ENCODE data around the gene RAPGEF4. TPM values are rescaled to one million over a fixed set of nuclear protein-coding genes. Genes with fewer than 3 reads are reported as not detected.

The RAPGEF4 gene
- total and polyA plus RNA-seq, 8 donors, result 3.6 to 23.7 (median 9.8) TPM; not detected in 1

- Histone ChIP-seq H3K4me3 (no peak overlapping the region), H3K36me3 (no peaks in the 10 kb centered on the region), H3K9me3 (no peaks in the 10 kb centered on the region), H3K27me3 (no peaks in the 10 kb centered on the region), H3K4me1 (peaks cover 7 to 29% (median 11%) of the 10 kb centered on the region in 4 donors), H3K27ac (peak overlapping the region; percentile 57 to 81 (median 68))
- 9 to 32% (median 27%) methylated on average over 4 of the region's 4 CpGs for WGBS, 5 donors
- peak; percentile 63 to 81 for DNase-seq
- intact Hi-C loops (cut with DNase I; ENCODE audit: low total_unique reads), result no loop called here
- no peak for TF ChIP-seq CTCF (IDR thresholded peaks at IDR 0.05)
- no peak for TF ChIP-seq POLR2A (IDR thresholded peaks at IDR 0.05)
- no peak for TF ChIP-seq EP300 (IDR thresholded peaks at IDR 0.05)
- peak; percentile 11 to 64 (median 49) for TF ChIP-seq POLR2AphosphoS5 (IDR thresholded peaks at IDR 0.05)
These were observed 313.4 kb downstream of the RAPGEF4 start for GRCh38 chr2:173048897-173049661.

GRCh38 chr2:173049831-173050230, 314.2 kb downstream of the RAPGEF4 start:
- no peak for TF ChIP-seq EP300 (IDR thresholded peaks at IDR 0.05)
- no peak for TF ChIP-seq POLR2A (IDR thresholded peaks at IDR 0.05)
- no peak for TF ChIP-seq POLR2AphosphoS5 (IDR thresholded peaks at IDR 0.05)
- TF ChIP-seq CTCF (IDR thresholded peaks at IDR 0.05), result no peak
- intact Hi-C loops (cut with DNase I; ENCODE audit: low total_unique reads), result no loop called here
- Histone ChIP-seq H3K27ac (peak overlapping the region in 4 of 5 donors; percentile 57 to 81 (median 69)), H3K9me3 (no peaks in the 10 kb centered on the region), H3K4me1 (peaks cover 4 to 25% (median 11%) of the 10 kb centered on the region in 4 donors), H3K36me3 (no peaks in the 10 kb centered on the region), H3K4me3 (no peak overlapping the region), H3K27me3 (no peaks in the 10 kb centered on the region)
- no peak for DNase-seq
- 74 to 91% (median 89%) methylated on average over 3 of the region's 3 CpGs for WGBS, 5 donors

- no peak for DNase-seq
- Histone ChIP-seq H3K4me1 (peaks cover 3 to 25% (median 11%) of the 10 kb centered on the region in 4 donors), H3K4me3 (no peak overlapping the region), H3K36me3 (no peaks in the 10 kb centered on the region), H3K27me3 (no peaks in the 10 kb centered on the region), H3K27ac (no peak overlapping the region), H3K9me3 (no peaks in the 10 kb centered on the region)
- intact Hi-C loops (cut with DNase I; ENCODE audit: low total_unique reads), result no loop called here
- WGBS, 5 donors, result 83 to 93% (median 91%) methylated on average over 4 of the region's 4 CpGs
- TF ChIP-seq EP300 (IDR thresholded peaks at IDR 0.05) (no peak), POLR2AphosphoS5 (IDR thresholded peaks at IDR 0.05) (no peak), CTCF (IDR thresholded peaks at IDR 0.05) (no peak), POLR2A (IDR thresholded peaks at IDR 0.05) (no peak)
These were observed 315.0 kb downstream of the RAPGEF4 start for GRCh38 chr2:173050684-173051083.

DNA sequence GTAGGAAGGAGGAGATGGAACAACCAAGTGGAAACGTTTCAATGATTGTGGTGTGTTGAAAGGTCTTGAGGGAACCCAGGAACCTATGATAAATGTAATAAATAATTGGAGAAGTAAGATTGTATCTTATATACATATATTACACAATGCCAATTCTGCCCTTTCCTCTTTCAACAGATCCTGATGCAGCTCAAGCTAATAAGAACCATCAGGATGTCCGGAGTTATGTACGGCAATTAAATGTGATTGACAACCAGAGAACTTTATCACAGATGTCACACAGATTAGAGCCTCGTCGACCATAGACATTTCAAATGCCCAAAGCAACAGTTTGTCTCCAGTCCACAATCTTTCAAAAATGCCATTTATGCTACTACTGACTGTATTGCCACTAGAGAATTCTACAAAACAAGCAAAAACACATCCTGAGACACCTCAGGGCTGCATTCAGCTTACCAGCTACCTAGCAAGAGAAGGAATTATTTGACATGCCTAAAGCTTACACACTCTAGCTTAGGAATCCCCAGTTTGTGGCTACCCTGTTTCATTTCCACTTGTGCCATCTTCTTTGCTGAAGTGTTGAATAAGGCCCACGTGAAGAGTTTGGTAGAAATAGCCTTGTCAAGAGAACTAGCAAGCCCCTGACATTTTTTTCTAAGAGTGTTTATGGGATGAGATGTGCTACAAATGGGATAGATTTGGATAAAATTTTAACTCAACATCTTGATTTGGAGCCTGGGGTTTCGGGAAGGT, 316.0 kb downstream of the RAPGEF4 start:
- 75 to 84% (median 78%) methylated on average over 7 of the region's 7 CpGs for WGBS, 5 donors
- TF ChIP-seq POLR2AphosphoS5 (IDR thresholded peaks at IDR 0.05) (no peak), EP300 (IDR thresholded peaks at IDR 0.05) (no peak), CTCF (IDR thresholded peaks at IDR 0.05) (no peak), POLR2A (IDR thresholded peaks at IDR 0.05) (no peak)

More for the DNA sequence above, 316.0 kb downstream of the RAPGEF4 start:
- Histone ChIP-seq H3K4me3 (no peak overlapping the region), H3K27ac (no peak overlapping the region), H3K9me3 (no peaks in the 10 kb centered on the region), H3K36me3 (no peaks in the 10 kb centered on the region), H3K4me1 (peaks cover 3 to 25% (median 11%) of the 10 kb centered on the region in 4 donors), H3K27me3 (no peaks in the 10 kb centered on the region)
- intact Hi-C loops (cut with DNase I; ENCODE audit: low total_unique reads), result no loop called here
- no peak for DNase-seq

Data from stomach (tissue), 9 donors.